Stromal cell of bone marrow (primary cell): ENCODE data around the gene ZNF80.
"Not testable (repeated sequence)": the region's sequence is repeated elsewhere in the genome, so short reads cannot be mapped to it uniquely, and the experiment has no call there.

ENCODE experiments used
- DNase-seq: peaks from one replicate; pipeline ENCODE4 v3.0.0-alpha.2; 2012; ENCODE audit warnings: low read depth

ZNF80 gene

GRCh38 chr3:114237478-114237877 is at the start of gene ZNF80:
Gene ZNF80, minus strand, starts transcription at chr3:114237578. Its CDS starts 504 bp downstream, at chr3:114237074.
- not testable (repeated sequence) for DNase-seq

GRCh38 chr3:114286266-114286665 is 48.9 kb upstream of the ZNF80 start:
- DNase-seq: no peak

GRCh38 chr3:114285648-114286230 is 48.4 kb upstream of the ZNF80 start:
- DNase-seq: no peak

- no peak for DNase-seq
Measured at GRCh38 chr3:114284644-114285043, 47.3 kb upstream of the ZNF80 start.

GRCh38 chr3:114276856-114277255 is 39.5 kb upstream of the ZNF80 start:
- DNase-seq: not testable (repeated sequence)

GRCh38 chr3:114274929-114275328 is 37.6 kb upstream of the ZNF80 start:
- DNase-seq: peak; percentile 12

- no peak for DNase-seq
Measured at GRCh38 chr3:114272271-114272670, 34.9 kb upstream of the ZNF80 start.

- no peak for DNase-seq
Measured at GRCh38 chr3:114270019-114270418, 32.6 kb upstream of the ZNF80 start.

- no peak for DNase-seq
Measured at GRCh38 chr3:114260152-114260551, 22.8 kb upstream of the ZNF80 start.

- no peak for DNase-seq
Measured at GRCh38 chr3:114259566-114259965, 22.2 kb upstream of the ZNF80 start.

GRCh38 chr3:114253505-114253904 is 16.1 kb upstream of the ZNF80 start:
- DNase-seq: no peak

GRCh38 chr3:114252954-114253353 is 15.6 kb upstream of the ZNF80 start:
- no peak for DNase-seq

- DNase-seq: no peak
Measured at GRCh38 chr3:114242947-114243346, 5.6 kb upstream of the ZNF80 start.

GRCh38 chr3:114241262-114241661 is 3.9 kb upstream of the ZNF80 start:
- no peak for DNase-seq

- not testable (repeated sequence) for DNase-seq
Measured at GRCh38 chr3:114238146-114238785, 888 bp upstream of the ZNF80 start.

- no peak for DNase-seq
Measured at GRCh38 chr3:114235431-114235830, 1.9 kb downstream of the ZNF80 start.

- DNase-seq: no peak
Measured at GRCh38 chr3:114234745-114235144, 2.6 kb downstream of the ZNF80 start.

- no peak for DNase-seq
Measured at GRCh38 chr3:114231616-114232015, 5.8 kb downstream of the ZNF80 start.

- DNase-seq: no peak
Measured at GRCh38 chr3:114227076-114227475, 10.3 kb downstream of the ZNF80 start.

- no peak for DNase-seq
Measured at GRCh38 chr3:114226313-114226712, 11.1 kb downstream of the ZNF80 start.

- no peak for DNase-seq
Measured at GRCh38 chr3:114223143-114223542, 14.2 kb downstream of the ZNF80 start.

- no peak for DNase-seq
Measured at GRCh38 chr3:114221881-114222264, 15.5 kb downstream of the ZNF80 start.

GRCh38 chr3:114221165-114221880 is 16.1 kb downstream of the ZNF80 start:
- DNase-seq: no peak
